Measurements from ENCODE around the gene PRKCB. TPM values are rescaled to one million over a fixed set of nuclear protein-coding genes. Genes with fewer than 3 reads are reported as not detected.

PRKCB gene
- polyA plus RNA-seq, 1 donor (not counting 4 experiments of a cell fraction or from before 2014, with no cell fraction given): 0.18 TPM

- Histone ChIP-seq H3K4me3 (ENCODE audit: control insufficient read depth in 2 of 3, extremely low read depth in 1 of 3, insufficient read depth in 2 of 3, low read depth in 1 of 3, low read length in 3 of 3) (no peak overlapping the region), H3K27me3 (ENCODE audit: control insufficient read depth, extremely low read depth, insufficient read depth, low read length) (no peaks in the 10 kb centered on the region), H3K36me3 (ENCODE audit: control insufficient read depth in 2 of 2, extremely low read depth in 1 of 2, insufficient read depth in 2 of 2, low read length in 2 of 2) (no peaks in the 10 kb centered on the region), H2AFZ (ENCODE audit: control insufficient read depth, low read length) (no peak overlapping the region), H3K9me1 (ENCODE audit: control insufficient read depth, extremely low read depth, insufficient read depth, low read length) (no peaks in the 10 kb centered on the region), H3K4me1 (ENCODE audit: control insufficient read depth, extremely low read depth, insufficient read depth, low read length) (no peaks in the 10 kb centered on the region), H3K4me2 (ENCODE audit: control insufficient read depth, extremely low read depth, insufficient read depth, low read depth, low read length) (no peak overlapping the region), H3K9ac (ENCODE audit: control insufficient read depth, extremely low read depth, insufficient read depth, low read length) (no peak overlapping the region), H3K79me2 (ENCODE audit: control insufficient read depth, insufficient read depth, low read length) (no peaks in the 10 kb centered on the region), H3K9me3 (ENCODE audit: control insufficient read depth, low read depth, low read length) (no peaks in the 10 kb centered on the region), H4K20me1 (ENCODE audit: control insufficient read depth, extremely low read depth, insufficient read depth, low read length) (no peaks in the 10 kb centered on the region), H3K27ac (ENCODE audit: control insufficient read depth, insufficient read depth, low read length) (no peak overlapping the region)
- no peak for TF ChIP-seq CTCF (optimal IDR thresholded peaks at IDR 0.05 in 1 of 3, IDR thresholded peaks at IDR 0.05 in 1 of 3, conservative IDR thresholded peaks at IDR 0.05 in 1 of 3; ENCODE audit: extremely low read depth in 1 of 3, insufficient read depth in 2 of 3, low read length in 3 of 3)
- FAIRE-seq (no peak), DNase-seq (ENCODE audit: low read depth, low spot score) (no peak)
- dilution Hi-C loops (cut with MboI; ENCODE audit: extremely low pct_ligation_motif_present, low sequenced_read_pairs): no loop called here
Observed at GRCh38 chr16:23953476-23953875, 117.7 kb downstream of the PRKCB start.

- TF ChIP-seq CTCF (optimal IDR thresholded peaks at IDR 0.05 in 1 of 3, IDR thresholded peaks at IDR 0.05 in 1 of 3, conservative IDR thresholded peaks at IDR 0.05 in 1 of 3; ENCODE audit: extremely low read depth in 1 of 3, insufficient read depth in 2 of 3, low read length in 3 of 3) (no peak), EZH2 (IDR thresholded peaks at IDR 0.05; ENCODE audit: low read length) (no peak)
- Histone ChIP-seq H3K27ac (ENCODE audit: control insufficient read depth, insufficient read depth, low read length) (no peak overlapping the region), H3K4me2 (ENCODE audit: control insufficient read depth, extremely low read depth, insufficient read depth, low read depth, low read length) (no peak overlapping the region), H3K27me3 (ENCODE audit: control insufficient read depth, extremely low read depth, insufficient read depth, low read length) (no peaks in the 10 kb centered on the region), H3K4me1 (ENCODE audit: control insufficient read depth, extremely low read depth, insufficient read depth, low read length) (no peaks in the 10 kb centered on the region), H3K9ac (ENCODE audit: control insufficient read depth, extremely low read depth, insufficient read depth, low read length) (no peak overlapping the region), H2AFZ (ENCODE audit: control insufficient read depth, low read length) (no peak overlapping the region), H4K20me1 (ENCODE audit: control insufficient read depth, extremely low read depth, insufficient read depth, low read length) (no peaks in the 10 kb centered on the region), H3K9me3 (ENCODE audit: control insufficient read depth, low read depth, low read length) (no peaks in the 10 kb centered on the region), H3K79me2 (ENCODE audit: control insufficient read depth, insufficient read depth, low read length) (no peaks in the 10 kb centered on the region), H3K9me1 (ENCODE audit: control insufficient read depth, extremely low read depth, insufficient read depth, low read length) (no peaks in the 10 kb centered on the region), H3K4me3 (ENCODE audit: control insufficient read depth in 2 of 3, extremely low read depth in 1 of 3, insufficient read depth in 2 of 3, low read depth in 1 of 3, low read length in 3 of 3) (no peak overlapping the region), H3K36me3 (ENCODE audit: control insufficient read depth in 2 of 2, extremely low read depth in 1 of 2, insufficient read depth in 2 of 2, low read length in 2 of 2) (no peaks in the 10 kb centered on the region)
- no peak for DNase-seq (ENCODE audit: low read depth, low spot score)
- no peak for FAIRE-seq
- dilution Hi-C loops (cut with MboI; ENCODE audit: extremely low pct_ligation_motif_present, low sequenced_read_pairs): no loop called here
Observed at GRCh38 chr16:23955088-23955487, 119.3 kb downstream of the PRKCB start.

All from keratinocyte (primary cell).